GM19438 (cell line): Measurements from ENCODE around the gene RFK.

ENCODE experiments used
- ATAC-seq: cut with Tn5 transposase; IDR thresholded peaks from one replicate; pipeline ENCODE4 v1.9.1; 2021; ENCODE audit warnings: low read depth; ENCODE audit not compliant: unreplicated experiment

Gene RFK

GRCh38 chr9:76338418-76338817 lies 55.8 kb downstream of the RFK start:
- no peak for ATAC-seq

DNA sequence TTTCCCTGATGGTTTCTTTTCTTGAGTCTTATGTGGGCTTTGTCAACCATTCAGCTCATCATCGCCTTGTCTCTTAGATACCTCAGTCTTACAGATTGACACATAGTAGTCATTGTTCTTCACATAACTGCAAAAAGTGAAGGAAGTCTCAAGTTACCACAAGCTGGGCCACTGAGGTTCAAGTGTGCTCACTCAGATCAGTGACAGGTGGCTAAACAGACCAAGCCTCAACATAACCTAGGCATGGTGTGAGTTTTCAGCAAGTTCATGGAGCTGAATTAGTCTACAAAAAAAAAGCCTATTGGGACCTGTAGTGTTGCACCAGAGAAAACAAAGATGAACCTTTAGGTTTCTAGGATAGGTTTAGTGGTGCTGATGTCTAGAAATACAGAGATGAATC lies 58.2 kb downstream of the RFK start:
- ATAC-seq: no peak
